ENCODE results near the gene CFAP74. TPM values are rescaled to one million over a fixed set of nuclear protein-coding genes. Genes with fewer than 3 reads are reported as not detected.

CFAP74 gene
- total and polyA plus RNA-seq, 2 of the 13 experiments (the other 11 are each of a cell fraction or from before 2014, with no cell fraction given): 0.27 to 0.62 TPM

DNA sequence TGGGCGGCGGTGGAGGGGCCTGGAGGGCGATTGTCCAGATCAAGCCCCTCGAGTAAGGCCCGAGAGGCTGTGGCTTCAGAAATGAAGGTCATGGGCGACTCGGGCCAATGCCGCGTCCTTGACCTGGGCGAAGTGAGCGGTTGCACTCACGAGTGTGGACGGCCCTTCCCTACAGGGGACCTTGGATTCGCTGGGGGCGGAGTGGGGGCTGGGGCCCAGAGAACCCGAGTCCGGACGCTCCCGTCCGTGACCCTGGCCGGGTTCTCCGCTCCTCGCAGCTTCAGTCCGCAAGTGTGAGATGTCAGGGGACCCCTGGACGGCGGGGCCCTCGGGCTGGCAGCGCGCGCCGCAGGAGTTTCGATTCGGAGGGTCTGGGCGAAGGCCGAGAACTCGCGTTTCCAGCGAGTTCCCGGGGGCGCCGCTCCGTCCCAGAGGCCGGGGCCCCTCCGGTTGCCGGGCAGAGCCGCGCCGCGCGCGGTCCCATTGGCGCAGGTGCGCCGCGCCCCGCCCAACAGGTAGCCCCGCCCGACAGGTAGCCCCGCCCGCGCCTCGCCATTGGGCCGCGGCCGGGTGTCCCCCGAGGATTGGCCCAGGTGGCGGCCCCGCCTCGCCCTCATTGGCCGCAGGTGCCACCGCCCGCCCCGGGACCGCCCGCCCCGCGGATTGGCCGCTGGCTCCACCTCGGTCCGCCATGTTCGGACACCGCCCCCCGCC lies 46.3 kb upstream of the CFAP74 start, which contains the start of gene PRKCZ (continued):
- peak; percentile 51; the same call in 1 of the 2 replicates for TF ChIP-seq ZNF563 (CRISPR knock-in tag; IDR thresholded peaks at IDR 0.05)
- TF ChIP-seq BCL6 (CRISPR knock-in tag; IDR thresholded peaks at IDR 0.05): peak; percentile 73
- TF ChIP-seq ZC3H4 (CRISPR knock-in tag; IDR thresholded peaks at IDR 0.05; ENCODE audit: borderline replicate concordance): no peak
- TF ChIP-seq, protein P1, sequence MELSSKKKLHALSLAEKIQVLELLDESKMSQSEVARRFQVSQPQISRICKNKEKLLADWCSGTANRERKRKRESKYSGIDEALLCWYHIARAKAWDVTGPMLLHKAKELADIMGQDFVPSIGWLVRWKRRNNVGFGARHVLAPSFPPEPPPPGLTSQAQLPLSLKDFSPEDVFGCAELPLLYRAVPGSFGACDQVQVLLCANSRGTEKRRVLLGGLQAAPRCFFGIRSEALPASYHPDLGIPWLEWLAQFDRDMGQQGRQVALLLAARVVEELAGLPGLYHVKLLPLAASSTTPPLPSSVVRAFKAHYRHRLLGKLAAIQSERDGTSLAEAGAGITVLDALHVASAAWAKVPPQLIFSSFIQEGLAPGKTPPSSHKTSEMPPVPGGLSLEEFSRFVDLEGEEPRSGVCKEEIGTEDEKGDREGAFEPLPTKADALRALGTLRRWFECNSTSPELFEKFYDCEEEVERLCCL (CRISPR knock-in tag; IDR thresholded peaks at IDR 0.05; ENCODE audit: borderline replicate concordance): peak; percentile 13; the same call in 1 of the 2 replicates
- TF ChIP-seq MEIS1 (CRISPR knock-in tag; IDR thresholded peaks at IDR 0.05; ENCODE audit: borderline replicate concordance): no peak
- peak; percentile 56 to 66; a peak in 3 of 4 replicates for TF ChIP-seq NR2F1 (CRISPR knock-in tag; IDR thresholded peaks at IDR 0.05)
- TF ChIP-seq, protein P2, sequence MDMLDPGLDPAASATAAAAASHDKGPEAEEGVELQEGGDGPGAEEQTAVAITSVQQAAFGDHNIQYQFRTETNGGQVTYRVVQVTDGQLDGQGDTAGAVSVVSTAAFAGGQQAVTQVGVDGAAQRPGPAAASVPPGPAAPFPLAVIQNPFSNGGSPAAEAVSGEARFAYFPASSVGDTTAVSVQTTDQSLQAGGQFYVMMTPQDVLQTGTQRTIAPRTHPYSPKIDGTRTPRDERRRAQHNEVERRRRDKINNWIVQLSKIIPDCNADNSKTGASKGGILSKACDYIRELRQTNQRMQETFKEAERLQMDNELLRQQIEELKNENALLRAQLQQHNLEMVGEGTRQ (IDR thresholded peaks at IDR 0.05; ENCODE audit: low read depth, low read length): no peak
- TF ChIP-seq, protein P2 (CRISPR knock-in tag; IDR thresholded peaks at IDR 0.05; ENCODE audit: borderline replicate concordance): no peak
- no peak; the same call in 1 of the 2 replicates for TF ChIP-seq ZNF430 (CRISPR knock-in tag; IDR thresholded peaks at IDR 0.05)
- TF ChIP-seq, protein P3, sequence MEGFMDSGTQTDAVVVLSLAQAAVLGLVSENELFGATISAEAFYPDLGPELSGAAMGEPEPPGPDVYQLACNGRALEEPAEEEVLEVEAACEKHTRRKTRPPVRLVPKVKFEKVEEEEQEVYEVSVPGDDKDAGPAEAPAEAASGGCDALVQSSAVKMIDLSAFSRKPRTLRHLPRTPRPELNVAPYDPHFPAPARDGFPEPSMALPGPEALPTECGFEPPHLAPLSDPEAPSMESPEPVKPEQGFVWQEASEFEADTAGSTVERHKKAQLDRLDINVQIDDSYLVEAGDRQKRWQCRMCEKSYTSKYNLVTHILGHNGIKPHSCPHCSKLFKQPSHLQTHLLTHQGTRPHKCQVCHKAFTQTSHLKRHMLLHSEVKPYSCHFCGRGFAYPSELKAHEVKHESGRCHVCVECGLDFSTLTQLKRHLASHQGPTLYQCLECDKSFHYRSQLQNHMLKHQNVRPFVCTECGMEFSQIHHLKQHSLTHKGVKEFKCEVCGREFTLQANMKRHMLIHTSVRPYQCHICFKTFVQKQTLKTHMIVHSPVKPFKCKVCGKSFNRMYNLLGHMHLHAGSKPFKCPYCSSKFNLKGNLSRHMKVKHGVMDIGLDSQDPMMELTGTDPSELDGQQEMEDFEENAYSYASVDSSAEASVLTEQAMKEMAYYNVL (CRISPR knock-in tag; IDR thresholded peaks at IDR 0.05; ENCODE audit: borderline replicate concordance): peak; percentile 74
- TF ChIP-seq FOXC1 (CRISPR knock-in tag; IDR thresholded peaks at IDR 0.05; ENCODE audit: borderline replicate concordance): no peak
- TF ChIP-seq ZNF335 (CRISPR knock-in tag; IDR thresholded peaks at IDR 0.05): no peak
- no peak for TF ChIP-seq ZFP36L1 (CRISPR knock-in tag; IDR thresholded peaks at IDR 0.05)
- 0 out of 2 replicates have a peak, but pooled peaks have one; percentile 17 for TF ChIP-seq RAD21 (CRISPR knock-in tag; IDR thresholded peaks at IDR 0.05)
- TF ChIP-seq, protein P4, sequence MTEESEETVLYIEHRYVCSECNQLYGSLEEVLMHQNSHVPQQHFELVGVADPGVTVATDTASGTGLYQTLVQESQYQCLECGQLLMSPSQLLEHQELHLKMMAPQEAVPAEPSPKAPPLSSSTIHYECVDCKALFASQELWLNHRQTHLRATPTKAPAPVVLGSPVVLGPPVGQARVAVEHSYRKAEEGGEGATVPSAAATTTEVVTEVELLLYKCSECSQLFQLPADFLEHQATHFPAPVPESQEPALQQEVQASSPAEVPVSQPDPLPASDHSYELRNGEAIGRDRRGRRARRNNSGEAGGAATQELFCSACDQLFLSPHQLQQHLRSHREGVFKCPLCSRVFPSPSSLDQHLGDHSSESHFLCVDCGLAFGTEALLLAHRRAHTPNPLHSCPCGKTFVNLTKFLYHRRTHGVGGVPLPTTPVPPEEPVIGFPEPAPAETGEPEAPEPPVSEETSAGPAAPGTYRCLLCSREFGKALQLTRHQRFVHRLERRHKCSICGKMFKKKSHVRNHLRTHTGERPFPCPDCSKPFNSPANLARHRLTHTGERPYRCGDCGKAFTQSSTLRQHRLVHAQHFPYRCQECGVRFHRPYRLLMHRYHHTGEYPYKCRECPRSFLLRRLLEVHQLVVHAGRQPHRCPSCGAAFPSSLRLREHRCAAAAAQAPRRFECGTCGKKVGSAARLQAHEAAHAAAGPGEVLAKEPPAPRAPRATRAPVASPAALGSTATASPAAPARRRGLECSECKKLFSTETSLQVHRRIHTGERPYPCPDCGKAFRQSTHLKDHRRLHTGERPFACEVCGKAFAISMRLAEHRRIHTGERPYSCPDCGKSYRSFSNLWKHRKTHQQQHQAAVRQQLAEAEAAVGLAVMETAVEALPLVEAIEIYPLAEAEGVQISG (CRISPR knock-in tag; IDR thresholded peaks at IDR 0.05): peak; percentile 46; the same call in 1 of the 2 replicates
- TF ChIP-seq SIX1 (CRISPR knock-in tag; IDR thresholded peaks at IDR 0.05; ENCODE audit: borderline replicate concordance): no peak
- TF ChIP-seq ZNF619 (CRISPR knock-in tag; IDR thresholded peaks at IDR 0.05): no peak; the same call in 1 of the 2 replicates
- TF ChIP-seq CHD4 (IDR thresholded peaks at IDR 0.05; ENCODE audit: borderline replicate concordance, low read length): peak; percentile 35; the same call in 1 of the 2 replicates
- peak; percentile 33; the same call in 1 of the 2 replicates for TF ChIP-seq TOPORS (CRISPR knock-in tag; IDR thresholded peaks at IDR 0.05)

Measured in HepG2 (cell line).